HG03280 (cell line): ENCODE data around the gene PDK2.

Experiments
- ATAC-seq: cut with Tn5 transposase; IDR thresholded peaks from one replicate; pipeline ENCODE4 v1.9.1; 2021; ENCODE audit warnings: mild to moderate bottlenecking, moderate library complexity; ENCODE audit not compliant: unreplicated experiment

The PDK2 gene

DNA sequence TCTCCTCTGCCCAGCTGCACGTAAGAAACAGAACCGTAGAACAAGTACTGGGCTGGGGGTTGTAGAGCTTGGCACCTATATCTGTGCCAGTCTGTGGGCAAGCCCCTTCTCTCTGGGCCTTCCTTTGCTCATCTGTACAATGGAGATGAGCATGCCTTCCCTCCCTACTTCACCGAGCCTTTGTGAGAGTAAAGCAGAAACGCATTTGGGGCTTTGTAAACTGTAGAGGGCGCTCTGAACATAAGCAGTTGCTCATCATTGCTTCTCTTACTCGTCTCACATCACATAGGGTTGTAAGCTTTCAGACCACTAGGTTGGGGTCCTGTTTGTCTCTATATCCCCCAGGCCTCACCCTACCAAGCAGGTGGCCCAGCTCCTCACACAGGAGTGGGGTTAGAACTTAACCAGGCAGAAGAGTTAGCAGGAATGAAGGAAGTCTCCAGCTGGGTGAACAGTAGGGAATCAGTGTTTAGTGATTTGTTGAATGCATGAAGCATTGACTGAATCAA lies 19.8 kb downstream of the PDK2 start:
- no peak for ATAC-seq

DNA sequence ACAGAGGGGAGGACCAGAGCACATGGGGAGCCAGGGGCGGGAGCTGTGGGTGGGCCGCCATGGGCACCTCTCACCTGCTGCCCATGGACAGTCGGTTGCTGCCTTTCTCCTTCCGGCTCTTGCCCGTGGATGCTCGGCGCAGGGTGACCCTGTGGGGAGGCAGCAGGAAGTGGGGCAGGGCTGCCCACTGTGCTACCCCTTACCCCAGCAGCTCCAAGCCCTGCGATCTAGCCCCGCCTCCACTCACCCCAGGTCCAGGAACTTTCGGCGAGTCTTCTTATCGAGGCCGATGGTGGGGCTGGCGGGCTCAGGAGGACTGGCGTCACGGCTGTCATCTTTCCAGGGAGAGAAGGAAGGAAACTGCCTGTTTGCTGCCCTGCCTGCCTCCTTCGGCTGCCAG lies 20.6 kb downstream of the PDK2 start:
- ATAC-seq = no peak

DNA sequence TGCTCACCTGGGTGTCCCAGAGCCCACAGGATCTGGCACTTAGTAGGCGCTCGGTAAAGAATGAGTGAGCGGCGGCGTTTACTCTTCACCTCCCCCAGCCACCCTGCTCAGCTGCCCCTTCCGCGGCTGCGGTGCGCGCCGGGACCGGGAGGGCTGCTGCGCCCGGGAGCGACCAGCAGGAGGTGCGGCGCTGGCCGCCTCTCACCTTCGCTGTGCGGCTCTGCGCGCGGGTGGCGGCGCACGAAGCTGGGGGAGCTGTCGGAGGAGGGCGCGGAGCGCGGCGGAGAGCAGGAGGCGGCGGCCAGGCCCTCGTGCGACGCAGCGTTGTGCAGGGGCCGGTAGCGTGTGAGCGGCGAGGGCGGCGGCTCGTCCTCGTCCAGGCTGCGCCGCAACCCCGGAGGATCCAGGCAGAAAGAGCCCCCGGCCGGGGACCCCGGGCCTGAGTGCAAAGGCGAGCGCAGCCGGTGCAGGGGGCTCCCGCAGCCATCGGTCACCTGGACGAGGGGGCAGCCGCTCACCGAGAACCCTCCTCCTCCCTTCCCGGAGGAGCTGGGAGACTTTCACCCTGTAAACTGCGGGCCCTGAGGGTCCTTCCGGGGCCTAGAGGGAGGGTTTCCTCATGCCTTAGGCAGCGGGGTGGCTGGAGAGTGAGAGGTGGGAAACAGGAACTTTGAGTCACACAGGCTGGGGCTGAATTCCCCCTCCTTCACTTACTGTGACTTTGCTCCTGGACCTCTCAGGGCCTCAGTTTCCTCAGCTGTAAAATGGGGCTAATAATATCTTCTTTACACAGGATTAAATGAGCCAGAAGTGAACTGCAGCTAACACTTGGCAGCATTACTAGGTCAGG lies 22.3 kb downstream of the PDK2 start:
- peak; percentile 58 for ATAC-seq

DNA sequence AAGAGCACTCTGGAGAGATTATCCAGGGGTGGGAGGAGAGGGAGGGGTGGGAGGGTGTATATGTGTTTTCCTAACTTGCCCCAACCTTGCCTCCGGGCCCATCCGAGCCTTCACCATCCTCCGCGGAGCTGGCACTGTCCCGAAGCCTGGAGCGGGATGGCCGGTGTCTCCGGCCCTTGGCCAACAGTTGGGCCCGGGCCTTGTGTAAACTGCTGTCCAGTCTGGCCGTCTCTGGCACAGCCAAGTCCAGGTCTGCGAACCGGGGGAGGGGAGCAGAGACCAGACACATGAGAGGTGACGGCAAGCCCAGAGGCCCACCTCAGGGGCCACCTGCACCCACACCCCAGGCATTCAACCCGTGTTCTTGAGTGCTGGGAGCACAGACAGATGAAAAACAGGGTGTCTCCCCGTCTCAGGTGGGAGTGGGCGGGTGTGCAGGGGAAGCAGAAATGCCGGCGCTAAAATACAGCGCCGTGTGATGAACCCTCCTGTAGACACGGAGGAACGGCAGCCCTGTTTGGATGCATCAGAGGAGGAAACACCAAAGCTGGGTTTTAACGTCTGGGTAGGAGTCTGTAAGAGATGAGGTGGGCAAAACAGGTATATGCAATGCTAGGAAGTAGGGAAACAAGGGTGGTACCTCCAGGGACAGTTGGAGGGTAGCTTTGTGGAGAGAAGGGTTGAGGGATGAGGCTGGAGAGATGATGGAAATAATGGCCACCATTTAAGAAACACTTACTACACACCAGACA lies 23.1 kb downstream of the PDK2 start:
- ATAC-seq = no peak

DNA sequence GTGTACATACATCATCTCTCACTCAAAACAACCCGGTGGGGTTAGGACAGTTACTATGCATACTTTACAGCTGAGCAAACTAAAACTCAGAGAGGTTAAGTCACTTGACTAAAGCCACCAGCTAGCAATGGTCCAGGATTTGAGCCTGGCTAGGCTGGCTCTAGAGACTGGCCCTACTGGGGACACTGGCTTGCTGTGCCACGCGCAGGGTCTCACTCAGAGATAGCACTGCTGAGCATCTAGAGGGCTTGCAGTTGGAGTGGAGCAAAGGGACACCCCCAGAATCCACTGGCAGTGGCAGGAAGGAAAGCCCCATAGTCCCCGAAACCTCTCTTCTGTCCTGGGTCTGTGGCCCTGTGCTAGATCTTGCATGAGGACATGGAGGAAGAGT lies 23.7 kb downstream of the PDK2 start:
- no peak for ATAC-seq

DNA sequence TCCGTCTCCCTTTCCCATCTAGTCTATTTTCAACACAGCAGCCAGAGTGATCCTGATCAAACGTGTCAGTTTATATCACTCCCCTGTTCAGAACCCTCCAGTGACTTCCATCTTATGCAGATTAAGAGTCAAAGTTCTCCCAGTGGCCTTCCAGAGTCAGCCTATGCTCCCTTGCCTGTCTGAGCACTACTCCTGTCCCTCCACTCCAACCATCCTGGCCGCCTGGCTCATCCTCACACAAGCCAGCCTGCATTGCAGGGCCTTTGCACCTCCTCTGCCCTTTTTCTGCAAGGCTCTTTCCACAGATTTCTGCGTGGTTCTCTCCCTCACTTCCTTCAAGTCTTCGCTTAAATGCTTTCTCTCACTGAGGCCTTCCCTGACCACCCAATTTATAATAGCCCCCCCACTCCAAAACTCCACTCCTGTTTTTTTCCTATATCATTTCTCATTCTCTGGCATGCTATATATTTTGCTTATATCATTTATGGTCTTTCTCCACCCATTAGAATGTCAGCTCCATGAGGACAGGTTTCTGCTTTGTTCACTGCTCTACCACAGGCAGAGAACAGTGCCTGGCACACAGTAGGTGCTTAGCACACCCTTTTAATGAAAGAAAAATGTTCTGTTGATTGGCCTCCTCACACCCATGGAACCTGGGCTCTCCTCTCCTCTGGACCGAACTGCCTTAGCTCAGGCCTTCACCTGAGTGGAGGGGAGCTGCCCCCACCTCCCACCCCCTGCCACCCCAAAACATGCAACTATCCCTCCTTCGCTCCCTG lies 25.5 kb downstream of the PDK2 start:
- no peak for ATAC-seq

DNA sequence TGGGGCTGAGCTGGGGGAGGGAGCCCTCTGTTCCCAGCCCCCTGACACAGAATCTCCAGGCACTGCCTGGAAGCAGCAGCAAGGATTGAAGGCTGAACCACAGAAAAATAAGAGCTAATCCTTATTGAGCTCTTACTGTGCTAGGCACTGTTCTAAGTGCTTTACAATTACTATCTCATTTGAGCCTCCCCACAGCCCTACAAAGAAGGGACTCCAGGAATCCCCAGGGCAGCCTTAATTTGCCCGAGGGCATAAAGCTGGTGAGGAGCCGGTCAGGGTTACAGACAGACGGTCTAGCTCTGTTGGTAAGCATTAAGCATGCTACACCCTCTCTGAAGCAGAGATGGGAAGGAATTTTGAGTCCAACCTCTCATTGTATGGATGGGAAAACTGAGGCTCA lies 27.8 kb downstream of the PDK2 start:
- no peak for ATAC-seq

DNA sequence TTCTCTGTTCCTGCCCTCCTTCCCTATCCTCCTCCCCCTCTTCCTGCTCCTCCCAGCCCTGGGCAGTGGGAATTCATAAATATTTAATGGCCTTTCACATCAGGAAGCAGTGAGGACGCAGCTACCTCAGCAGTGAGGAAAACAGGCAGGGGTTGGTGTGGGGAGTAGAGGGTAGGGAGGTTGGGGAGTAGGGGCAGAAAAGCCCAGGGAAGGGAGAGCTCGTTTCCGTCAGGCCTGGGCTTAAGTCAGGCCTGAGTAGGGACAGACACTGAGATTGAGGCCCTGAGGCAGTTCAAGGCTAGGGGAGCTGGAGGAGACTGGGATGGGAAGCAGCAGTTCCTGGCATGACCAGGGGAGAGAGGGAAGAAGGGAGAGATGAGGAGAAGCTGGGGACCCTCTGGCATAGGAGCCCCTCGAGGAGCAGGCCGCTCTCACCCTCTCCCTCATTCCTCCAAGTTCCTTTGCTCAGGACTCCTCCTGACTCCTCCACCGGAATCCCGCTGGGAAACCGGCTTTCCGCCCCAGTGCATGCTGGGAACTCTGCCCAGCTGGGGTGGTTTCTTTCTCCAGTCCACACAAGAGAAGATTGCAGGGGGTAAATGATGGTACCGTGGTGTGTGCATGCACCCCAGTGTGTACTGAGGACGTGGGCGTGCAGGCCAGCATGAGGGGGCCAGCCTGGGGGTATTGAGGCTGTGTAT lies 28.6 kb downstream of the PDK2 start:
- no peak for ATAC-seq

DNA sequence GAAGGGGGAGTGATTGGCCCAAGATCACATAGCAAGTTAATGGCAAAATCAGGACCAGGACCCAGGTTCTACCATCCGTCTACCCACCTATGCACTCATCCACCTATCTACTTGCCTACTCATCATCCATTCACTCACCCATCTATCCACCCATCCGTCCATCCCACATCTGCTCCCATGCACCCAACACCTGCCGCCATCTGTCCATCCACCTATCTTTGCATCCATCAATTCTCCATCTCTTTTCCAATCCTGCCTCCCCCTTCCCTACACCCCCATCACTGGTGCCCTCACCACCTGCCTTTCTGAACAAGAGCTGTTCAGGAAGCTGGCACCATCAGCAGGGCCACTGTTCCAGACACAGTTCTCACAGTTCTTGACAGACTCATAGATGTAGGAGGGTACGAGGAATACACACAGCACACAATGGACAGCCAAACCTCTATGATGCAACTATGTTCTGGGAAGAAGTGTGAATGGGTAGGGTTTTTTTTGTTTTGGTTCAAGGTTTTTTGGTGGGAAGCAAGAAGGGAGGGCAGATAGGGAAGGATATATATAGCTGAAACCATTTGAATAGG lies 30.4 kb downstream of the PDK2 start:
- no peak for ATAC-seq

DNA sequence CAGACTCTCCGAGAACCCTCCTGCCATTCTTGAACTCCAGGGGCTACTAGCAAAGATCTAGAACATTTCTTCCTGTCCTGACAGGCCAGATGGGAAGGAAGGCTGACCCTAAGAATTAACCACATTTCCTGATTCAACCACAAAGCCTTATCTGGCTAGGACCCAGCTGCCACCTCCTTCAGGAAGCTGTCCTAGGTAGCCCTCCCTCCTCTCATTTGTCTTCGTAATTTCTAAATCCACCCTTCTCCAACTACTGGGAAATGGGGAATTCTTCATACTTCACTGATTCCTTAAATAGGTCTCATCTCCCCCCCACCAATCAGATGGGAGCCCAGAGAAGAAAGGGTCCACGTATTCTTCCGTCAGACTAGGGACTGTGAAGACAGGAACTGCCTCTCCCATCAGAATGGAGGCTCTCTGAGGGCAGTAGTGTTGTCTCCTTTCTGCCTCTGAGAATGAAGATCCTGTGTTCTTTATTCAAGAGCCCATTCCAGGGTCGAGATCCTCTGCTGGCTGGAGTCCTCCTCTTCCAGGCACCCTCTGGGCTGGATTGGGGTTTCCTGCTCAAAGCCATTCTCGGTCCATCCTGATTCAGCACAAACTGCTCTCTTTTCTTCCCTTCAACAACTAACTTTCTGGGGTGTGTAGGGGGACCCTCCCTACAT lies 32.7 kb downstream of the PDK2 start:
- ATAC-seq = no peak

DNA sequence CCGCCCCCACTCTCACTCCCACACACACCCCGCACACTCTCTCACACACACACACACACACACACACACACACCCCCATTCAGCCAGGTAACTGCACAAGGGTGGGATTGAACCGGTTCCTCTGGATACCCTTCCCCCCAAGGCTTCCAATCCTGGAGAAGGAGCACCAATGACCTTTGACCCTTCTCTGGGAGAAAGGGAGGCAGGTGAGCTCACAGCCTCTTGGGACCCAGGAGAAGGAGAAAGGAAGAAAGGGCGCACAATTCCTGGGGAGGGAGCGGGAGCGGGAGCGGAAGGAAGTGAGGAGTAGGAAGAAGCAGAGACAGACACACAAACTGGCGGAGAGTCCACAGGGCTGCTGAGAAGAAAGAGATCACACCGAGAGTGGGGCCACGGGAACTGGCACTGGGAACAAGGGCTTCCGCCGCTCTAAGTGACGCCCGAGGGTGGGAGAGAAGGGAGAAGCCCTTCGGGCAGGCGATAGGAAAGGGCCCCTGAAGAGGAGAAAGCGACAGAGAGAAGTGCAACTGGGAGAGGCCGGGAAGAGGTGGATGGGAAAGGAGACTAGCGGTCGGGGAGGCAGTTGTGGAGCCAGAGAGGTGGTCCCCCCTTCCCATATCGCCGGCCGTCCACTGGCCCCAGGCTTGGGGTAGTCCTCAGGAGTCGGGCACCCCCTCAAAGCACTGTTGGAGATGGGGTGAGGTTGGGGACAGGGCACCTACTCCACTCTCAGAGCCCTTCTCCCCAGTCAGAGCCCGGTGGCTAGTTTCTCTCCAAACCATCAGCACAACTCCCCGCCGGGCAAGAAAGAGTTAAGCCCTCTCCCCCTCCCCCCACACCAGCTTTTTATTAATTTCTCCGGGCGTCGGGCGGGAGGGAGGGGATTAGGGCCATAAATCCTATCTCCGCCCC lies 33.5 kb downstream of the PDK2 start:
- no peak for ATAC-seq

DNA sequence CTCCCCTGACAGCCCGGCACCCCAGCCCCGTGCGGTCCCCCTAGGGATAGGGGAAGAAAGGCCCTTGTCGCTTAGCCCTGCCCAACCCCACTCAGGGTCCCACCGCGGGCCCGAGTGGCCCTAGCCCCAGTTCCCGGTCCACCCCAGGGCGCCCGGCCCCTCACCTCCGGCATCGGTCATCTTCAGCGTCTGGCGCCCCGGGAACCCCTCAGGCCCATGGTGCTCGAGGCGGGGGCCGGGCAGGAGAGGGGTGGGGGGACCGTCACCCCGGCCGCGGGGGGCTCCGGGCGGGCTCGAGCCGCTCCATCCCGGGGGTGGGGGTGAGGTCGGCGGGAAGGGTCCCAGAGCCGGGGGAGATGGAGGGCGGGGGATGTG lies 34.2 kb downstream of the PDK2 start:
- no peak for ATAC-seq

DNA sequence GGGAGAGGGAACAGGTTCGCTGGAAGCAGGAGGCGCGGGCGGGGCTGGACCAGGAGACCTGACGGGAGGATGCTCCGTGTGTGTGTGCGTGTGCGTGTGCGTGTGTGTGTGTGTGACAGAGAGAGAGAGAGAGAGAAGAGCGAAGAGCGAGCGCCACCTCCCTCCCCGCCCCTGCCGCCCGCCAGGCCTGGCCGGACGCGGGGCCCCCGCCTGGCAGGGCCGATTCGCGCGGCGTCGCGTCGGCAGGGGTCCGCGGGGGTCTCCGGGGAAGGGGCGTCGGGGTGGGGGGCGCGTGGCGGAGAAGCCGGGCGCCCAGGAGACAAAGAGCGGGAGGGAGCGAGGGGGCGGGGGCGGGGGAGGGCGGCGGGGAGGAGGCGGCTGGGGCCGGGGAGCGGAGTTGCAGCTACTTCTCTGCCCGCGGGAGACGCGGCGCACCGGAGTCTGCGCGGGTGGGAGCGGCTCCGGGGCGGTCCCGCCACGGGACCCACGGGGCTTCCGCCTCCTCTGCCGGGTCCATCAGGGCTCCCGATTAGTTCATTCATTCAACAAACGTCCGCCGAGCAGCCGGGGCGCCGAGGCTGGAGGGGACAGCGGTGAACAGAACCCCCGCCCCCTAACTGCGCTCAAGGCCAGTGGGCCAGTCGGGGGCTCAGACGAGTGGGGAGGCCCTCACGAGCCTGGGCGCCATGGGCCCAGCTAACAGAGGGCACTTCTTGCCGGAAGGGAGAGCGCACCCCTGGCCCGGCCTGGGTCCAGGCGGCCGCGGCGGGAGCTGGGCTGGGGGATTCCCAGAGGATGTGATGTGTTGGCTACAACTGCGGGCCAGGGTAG lies 34.8 kb downstream of the PDK2 start, which contains the start of gene SAMD14:
TSS of gene SAMD14 (minus strand) at position 433 of the 831 bp plus-strand sequence. CDS start 5,201 bp downstream, outside the sequence.
- ATAC-seq = no peak

DNA sequence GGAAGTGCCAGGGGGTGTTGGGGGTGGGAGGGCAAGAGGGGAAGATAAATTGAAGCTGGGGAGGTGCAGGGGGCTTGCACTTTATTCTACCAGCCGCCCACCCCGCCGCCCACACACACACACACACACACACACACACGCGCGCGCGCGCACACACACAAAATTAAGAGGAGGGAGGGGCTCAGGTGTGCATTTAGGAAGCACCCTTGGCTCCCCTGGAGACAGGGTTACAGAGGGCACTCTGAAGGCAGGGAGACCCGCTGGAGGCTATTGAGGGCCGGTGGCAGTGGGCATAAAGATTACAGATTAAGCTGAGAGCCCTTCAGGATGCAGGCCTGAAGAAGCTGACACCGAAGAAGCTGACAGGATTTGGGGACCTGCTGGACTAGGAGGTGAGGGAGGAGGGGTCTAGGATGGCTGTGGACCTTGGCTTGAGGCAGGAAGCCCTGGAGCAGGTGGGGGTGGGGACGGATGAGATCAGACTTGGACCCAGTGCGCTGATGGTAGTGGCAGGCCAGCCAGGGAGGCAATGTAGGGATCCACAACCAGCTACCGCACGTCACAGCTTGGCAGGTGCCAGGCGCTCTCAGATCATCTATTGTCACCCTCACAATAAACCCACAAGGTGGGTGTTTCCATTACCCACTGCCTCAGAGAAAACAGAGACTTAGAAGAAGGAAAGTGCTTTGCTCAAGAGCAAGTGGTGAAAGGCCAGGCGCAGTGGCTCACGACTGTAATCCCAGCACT lies 35.6 kb downstream of the PDK2 start:
- no peak for ATAC-seq

DNA sequence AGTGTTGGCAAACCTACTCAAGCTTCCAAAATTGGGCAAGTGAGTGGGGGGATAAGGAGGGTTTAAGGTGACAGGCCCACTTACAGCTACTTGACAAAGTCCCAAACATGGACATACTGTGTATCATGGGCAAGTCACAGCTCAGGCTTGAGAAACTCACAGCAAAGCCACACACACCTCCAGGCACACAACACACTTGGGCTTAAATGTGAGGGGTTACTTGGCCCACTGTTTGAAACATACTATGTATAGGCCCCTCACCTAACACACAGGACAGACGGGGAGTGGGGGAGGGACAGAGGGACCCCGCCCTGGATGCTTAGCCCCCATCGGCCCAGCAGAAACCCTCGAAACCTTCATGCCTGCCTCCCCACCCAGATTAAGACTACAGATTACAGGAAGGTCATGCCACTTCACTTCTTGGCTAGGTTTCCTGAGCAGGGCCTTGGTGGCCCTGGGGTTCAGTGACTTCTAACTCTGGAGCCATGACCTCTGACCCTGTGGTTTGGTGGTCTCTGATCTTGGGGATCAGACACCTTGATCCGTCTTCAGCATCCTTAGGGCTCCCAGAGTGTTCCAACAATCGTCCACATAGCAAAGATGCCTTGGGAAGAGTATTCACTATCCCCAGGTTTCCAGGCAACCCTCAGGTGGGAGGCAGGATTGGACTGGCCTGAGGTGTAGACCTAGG lies 37.1 kb downstream of the PDK2 start:
- ATAC-seq = no peak

DNA sequence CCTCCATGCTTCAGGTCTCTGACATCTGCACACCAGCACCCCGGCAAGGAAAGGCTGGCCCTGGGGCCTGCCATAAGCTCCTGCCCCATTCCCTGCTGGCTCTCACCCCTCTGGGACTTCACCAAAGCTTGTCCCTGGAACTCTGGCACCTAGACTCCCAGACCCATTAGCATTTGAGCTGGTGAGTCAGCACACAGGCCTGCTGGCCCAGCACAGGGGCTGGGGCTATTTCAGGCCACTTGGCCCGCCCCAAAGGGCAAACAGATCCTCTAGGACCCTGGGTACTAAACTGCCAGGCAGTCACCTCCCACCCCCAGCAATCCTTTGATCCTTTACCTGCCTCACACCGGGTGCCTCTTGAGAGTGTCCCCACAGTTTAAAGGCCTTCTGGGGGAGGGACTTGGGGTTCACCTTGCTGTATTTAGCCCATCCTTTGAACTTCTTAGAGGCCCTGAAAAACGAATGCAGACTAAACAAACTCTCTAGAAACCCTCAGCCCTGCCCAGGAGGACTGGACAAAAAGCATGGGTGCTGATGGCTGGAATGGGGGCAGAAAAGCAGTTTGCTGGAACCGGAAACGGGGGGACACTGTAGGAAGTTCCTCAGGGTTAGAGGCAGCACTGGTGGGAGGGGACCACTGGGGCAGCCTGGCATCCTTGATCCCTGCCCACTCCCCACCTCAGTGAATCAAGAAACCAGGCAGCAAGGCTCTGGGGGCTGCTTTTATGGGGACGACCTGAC lies 38.0 kb downstream of the PDK2 start:
- no peak for ATAC-seq
